ENCODE data around the gene NR2F1-AS1. TPM values are rescaled to one million over a fixed set of nuclear protein-coding genes. Genes with fewer than 3 reads are reported as not detected.

NR2F1-AS1 gene
- total RNA-seq, 1 experiment from 2014 or later = 27.0 TPM

DNA sequence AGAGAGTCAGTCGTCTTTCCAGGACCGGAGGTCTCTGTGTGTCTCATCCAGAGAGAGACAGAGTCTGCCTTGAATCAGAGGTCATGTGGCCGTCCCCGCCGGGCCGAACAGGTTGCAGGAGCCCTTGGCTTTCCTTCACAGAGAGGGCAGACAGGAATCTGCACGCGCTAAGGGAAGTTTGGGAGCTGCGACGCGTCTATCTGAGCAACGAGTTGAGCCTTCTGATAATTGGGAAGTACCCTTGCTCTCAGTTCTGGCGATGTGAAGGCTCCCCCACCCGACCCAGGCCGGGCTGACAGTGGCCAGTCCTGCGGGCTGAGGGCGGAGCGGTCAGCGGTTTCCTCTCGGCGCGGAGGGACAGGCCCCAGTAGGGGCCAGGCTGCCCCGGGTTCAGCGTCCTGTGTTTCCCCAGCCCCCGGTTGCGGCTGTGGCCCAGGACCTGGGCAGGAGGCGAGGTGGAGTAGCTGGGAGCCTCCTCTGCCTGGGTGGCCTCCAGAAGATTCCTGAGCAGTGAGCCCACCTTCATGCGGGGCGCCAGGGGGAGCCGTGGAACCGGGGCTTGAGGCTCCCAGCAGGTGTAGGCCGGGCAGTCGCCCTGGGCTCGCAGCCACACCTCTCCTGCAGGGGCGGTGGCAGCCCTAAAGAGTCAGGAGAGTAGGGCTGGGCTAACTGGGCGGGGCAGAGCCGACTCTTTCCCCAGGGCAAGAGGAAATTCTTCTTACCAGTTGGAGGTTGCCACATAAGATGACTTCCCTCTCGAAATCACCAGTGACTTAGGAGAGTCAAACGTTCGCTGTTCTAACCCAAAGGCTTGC, 15.9 kb upstream of the NR2F1-AS1 start:
- H3K27me3 ChIP-seq (ENCODE audit: control insufficient read depth, insufficient read depth, low read length) = no peaks in the 10 kb centered on the region
- H3K36me3 ChIP-seq (ENCODE audit: control insufficient read depth, insufficient read depth, low read length) = peaks cover 5% of the 10 kb centered on the region
- in situ Hi-C loops (cut with HindIII; ENCODE audit: low pct_unique_long_range_greater_than_20kb, low sequenced_read_pairs) (no loop called here), intact Hi-C loops (cut with micrococcal nuclease; ENCODE audit: unreplicated experiment) (no loop called here)
- no peak overlapping the region for H3K4me3 ChIP-seq (ENCODE audit: low read depth in 2 of 2, low read length in 2 of 2)
- TF ChIP-seq, protein P1, sequence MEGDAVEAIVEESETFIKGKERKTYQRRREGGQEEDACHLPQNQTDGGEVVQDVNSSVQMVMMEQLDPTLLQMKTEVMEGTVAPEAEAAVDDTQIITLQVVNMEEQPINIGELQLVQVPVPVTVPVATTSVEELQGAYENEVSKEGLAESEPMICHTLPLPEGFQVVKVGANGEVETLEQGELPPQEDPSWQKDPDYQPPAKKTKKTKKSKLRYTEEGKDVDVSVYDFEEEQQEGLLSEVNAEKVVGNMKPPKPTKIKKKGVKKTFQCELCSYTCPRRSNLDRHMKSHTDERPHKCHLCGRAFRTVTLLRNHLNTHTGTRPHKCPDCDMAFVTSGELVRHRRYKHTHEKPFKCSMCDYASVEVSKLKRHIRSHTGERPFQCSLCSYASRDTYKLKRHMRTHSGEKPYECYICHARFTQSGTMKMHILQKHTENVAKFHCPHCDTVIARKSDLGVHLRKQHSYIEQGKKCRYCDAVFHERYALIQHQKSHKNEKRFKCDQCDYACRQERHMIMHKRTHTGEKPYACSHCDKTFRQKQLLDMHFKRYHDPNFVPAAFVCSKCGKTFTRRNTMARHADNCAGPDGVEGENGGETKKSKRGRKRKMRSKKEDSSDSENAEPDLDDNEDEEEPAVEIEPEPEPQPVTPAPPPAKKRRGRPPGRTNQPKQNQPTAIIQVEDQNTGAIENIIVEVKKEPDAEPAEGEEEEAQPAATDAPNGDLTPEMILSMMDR (IDR thresholded peaks at IDR 0.05) = no peak
- CTCF ChIA-PET = no interaction called here
- peaks cover 6% of the 10 kb centered on the region; the same call in 1 of the 2 replicates for H3K4me1 ChIP-seq (ENCODE audit: control insufficient read depth, insufficient read depth, low read length)
- DNase-seq (ENCODE audit: low read depth, low spot score) (no peak), ATAC-seq (peak; percentile 40; the same call in 1 of the 2 replicates)
- BruUV-seq (replicated peaks) = no TSS peak
- POLR2A ChIA-PET = no interaction called here
- H3K9me3 ChIP-seq (ENCODE audit: control insufficient read depth, insufficient read depth, low read depth, low read length) = no peaks in the 10 kb centered on the region
- no peak overlapping the region for H3K27ac ChIP-seq (ENCODE audit: low read length)

GRCh38 chr5:93596310-93596675, 15.3 kb upstream of the NR2F1-AS1 start:
- H3K4me3 ChIP-seq (ENCODE audit: low read depth in 2 of 2, low read length in 2 of 2) = no peak overlapping the region
- peaks cover 5% of the 10 kb centered on the region for H3K36me3 ChIP-seq (ENCODE audit: control insufficient read depth, insufficient read depth, low read length)
- TF ChIP-seq, protein P1 (IDR thresholded peaks at IDR 0.05) = no peak
- TF ChIP-seq TCF7L2 (IDR thresholded peaks at IDR 0.05; ENCODE audit: low read depth, low read length) (no peak), REST (IDR thresholded peaks at IDR 0.05; ENCODE audit: insufficient read depth in 1 of 2, low read depth in 2 of 2, low read length in 1 of 2) (no peak), POLR2AphosphoS5 (IDR thresholded peaks at IDR 0.05; ENCODE audit: low read depth, low read length) (no peak), SIN3A (IDR thresholded peaks at IDR 0.05; ENCODE audit: borderline replicate concordance, insufficient read depth, low read depth, low read length) (no peak)
- no peaks in the 10 kb centered on the region for H3K9me3 ChIP-seq (ENCODE audit: control insufficient read depth, insufficient read depth, low read depth, low read length)
- no TSS peak for BruUV-seq (replicated peaks)
- intact Hi-C loops (cut with micrococcal nuclease; ENCODE audit: unreplicated experiment) (no loop called here), in situ Hi-C loops (cut with HindIII; ENCODE audit: low pct_unique_long_range_greater_than_20kb, low sequenced_read_pairs) (no loop called here)
- ATAC-seq (no peak), DNase-seq (ENCODE audit: low read depth, low spot score) (no peak)
- no peak overlapping the region for H3K27ac ChIP-seq (ENCODE audit: low read length)
- no peaks in the 10 kb centered on the region for H3K27me3 ChIP-seq (ENCODE audit: control insufficient read depth, insufficient read depth, low read length)
- ChIA-PET CTCF (no interaction called here), POLR2A (no interaction called here)
- peaks cover 6% of the 10 kb centered on the region; the same call in 1 of the 2 replicates for H3K4me1 ChIP-seq (ENCODE audit: control insufficient read depth, insufficient read depth, low read length)

Measured in Panc1 (cell line).